Activated naive CD4-positive, alpha-beta T cell treated with anti-CD3 and anti-CD28 coated beads for 36 hours (primary cell): ENCODE measurements around the gene ZMIZ1. TPM values are rescaled to one million over a fixed set of nuclear protein-coding genes. Genes with fewer than 3 reads are reported as not detected.

Source experiments
- CTCF ChIA-PET: fragments of 350-600 bp; sonication (Branson Sonifier 250); formaldehyde crosslinking; loops from one replicate; lab custom pipeline; 2021; ENCODE audit warnings: antibody characterized with exemption; lab: Charles Lee
- DNase-seq: peaks from one replicate; pipeline ENCODE4 v3.0.0-alpha.2; 2020
- H3K27ac Mint-ChIP-seq: one replicate; pipeline ENCODE4 v1.8.0; 2021; ENCODE audit warnings: mild to moderate bottlenecking, mixed read lengths
- H3K27me3 Mint-ChIP-seq: one replicate; pipeline ENCODE4 v1.8.0; 2021; ENCODE audit warnings: low read depth, mixed read lengths
- H3K36me3 Mint-ChIP-seq: one replicate; pipeline ENCODE4 v1.8.0; 2021; ENCODE audit warnings: low read depth, mixed read lengths
- H3K4me1 Mint-ChIP-seq: one replicate; pipeline ENCODE4 v1.8.0; 2021; ENCODE audit warnings: low read depth, mixed read lengths
- H3K4me3 Mint-ChIP-seq: one replicate; pipeline ENCODE4 v1.8.0; 2021; ENCODE audit warnings: mild to moderate bottlenecking, moderate library complexity, mixed read lengths
- H3K9me3 Mint-ChIP-seq: one replicate; pipeline ENCODE4 v1.8.0; 2021; ENCODE audit warnings: mixed read lengths
- intact Hi-C: fragments of 100-400 bp; cut with micrococcal nuclease; formaldehyde crosslinking; loops from one replicate; pipeline ENCODE4 v1.15.1; 2023
- total RNA-seq, 2 experiments: library from RNA; stranded (reverse); gene quantifications; one replicate each; pipeline ENCODE4 v1.2.3, GENCODE V29; 2021

ZMIZ1 gene
- total RNA-seq, 2 experiments from 2014 or later, result 15.6 to 18.3 TPM

DNA sequence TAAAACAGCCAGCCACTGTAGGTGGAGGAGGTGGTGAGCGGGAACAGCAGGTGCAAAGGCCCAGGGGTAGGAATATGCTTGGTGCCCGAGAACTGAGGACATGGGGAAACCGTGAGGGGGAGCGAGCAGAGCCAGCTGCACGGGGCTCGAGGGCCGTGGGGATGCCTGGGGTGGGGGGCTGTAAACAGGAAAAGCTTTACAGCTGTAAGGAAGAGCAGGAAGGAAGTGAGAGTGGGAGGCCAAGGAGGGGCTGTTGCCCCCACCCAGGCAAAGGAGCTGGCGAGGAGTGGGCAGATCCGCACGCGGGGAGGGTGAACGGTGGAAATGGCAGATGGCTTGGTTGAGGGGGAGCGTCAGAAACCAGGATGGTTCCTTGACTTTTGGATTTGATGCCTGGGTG is 34.4 kb downstream of the ZMIZ1 start:
- Mint-ChIP-seq H3K9me3 (no peaks in the 10 kb centered on the region), H3K4me3 (no peak overlapping the region), H3K36me3 (no peaks in the 10 kb centered on the region), H3K27ac (no peak overlapping the region), H3K4me1 (peaks cover 34% of the 10 kb centered on the region), H3K27me3 (no peaks in the 10 kb centered on the region)
- no peak for DNase-seq
- intact Hi-C loops, result no loop called here
- CTCF ChIA-PET, result no interaction called here

DNA sequence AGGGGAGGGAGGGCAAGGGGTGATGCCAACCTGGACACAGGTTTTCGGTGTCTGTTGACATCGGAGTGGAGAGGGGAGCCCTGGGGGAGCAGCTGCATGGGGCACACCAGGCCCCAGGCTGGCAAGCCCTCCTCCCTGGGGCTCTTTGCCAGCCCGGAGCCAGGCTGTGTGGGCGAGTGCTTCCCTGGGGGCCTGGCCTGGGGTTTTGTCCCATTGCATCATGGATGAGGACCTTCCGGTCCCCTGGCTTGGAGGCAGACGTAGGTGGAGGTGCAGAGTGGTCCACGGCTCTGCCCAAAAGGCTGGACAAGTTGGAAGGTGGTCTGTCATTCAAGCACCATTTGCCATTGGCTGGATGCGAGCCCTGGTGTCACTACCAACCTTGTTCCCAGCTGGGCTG is 34.8 kb downstream of the ZMIZ1 start:
- no peak for DNase-seq
- peaks cover 32% of the 10 kb centered on the region for H3K4me1 Mint-ChIP-seq
- no peaks in the 10 kb centered on the region for H3K9me3 Mint-ChIP-seq
- intact Hi-C loops, result no loop called here
- no peak overlapping the region for H3K4me3 Mint-ChIP-seq
- H3K27ac Mint-ChIP-seq, result no peak overlapping the region
- CTCF ChIA-PET, result no interaction called here
- no peaks in the 10 kb centered on the region for H3K27me3 Mint-ChIP-seq
- H3K36me3 Mint-ChIP-seq, result no peaks in the 10 kb centered on the region

DNA sequence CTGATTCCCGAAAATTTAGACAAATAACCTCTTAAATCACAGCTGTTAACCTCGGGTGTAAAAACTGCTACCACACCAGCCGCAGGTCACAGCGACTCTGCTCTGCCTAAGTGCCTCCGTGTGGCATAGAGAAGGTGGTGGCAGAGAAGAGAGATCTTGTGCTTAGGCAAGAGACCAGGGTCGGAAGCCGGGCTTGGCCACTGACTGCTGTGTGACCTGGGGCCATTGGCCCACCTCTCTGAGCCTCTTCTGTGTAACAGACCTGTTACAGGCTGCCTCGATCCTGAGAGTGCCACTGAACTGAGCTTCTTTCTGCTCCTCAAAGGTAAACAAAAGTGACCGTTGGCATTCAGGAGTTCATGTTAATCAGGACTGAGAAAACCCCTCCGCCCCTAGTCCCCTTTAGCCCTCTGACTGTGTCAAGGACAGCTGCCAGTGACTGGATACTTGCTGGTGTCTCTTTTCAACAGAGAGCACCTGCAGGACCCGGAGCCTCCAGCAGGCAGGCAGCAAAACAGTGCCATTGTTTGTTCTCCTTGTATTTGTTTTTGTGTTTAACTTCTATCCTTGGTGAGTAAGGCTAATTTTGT is 36.5 kb downstream of the ZMIZ1 start:
- CTCF ChIA-PET, result interaction anchor here (1.5 kb wide), 1 partner anchor 10 kb away, joined by 3 read pairs; no protein-coding TSS in a partner anchor
- intact Hi-C loops, result no loop called here
- DNase-seq, result no peak
- Mint-ChIP-seq H3K9me3 (no peaks in the 10 kb centered on the region), H3K27ac (no peak overlapping the region), H3K4me1 (peaks cover 27% of the 10 kb centered on the region), H3K27me3 (no peaks in the 10 kb centered on the region), H3K36me3 (no peaks in the 10 kb centered on the region), H3K4me3 (no peak overlapping the region)

DNA sequence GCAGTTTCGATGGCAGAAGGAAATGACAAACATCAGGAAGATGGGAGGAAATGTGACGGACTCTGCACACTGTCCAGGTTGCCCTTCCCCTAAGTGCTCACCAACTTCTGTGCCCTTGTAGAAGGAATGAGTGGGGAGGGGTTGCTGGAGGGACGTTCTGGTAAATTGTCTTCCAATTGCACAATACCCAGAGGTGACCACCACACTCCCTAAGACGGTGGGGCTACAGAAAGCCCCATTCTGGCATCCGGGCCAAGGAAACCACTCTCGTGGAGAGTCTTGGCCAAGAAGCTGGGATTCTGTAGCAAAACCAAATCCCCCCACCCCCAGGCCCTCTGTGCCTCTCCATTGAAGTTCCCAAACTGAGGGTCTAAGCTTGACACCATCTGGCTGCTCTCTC is 37.1 kb downstream of the ZMIZ1 start:
- intact Hi-C loops, result no loop called here
- Mint-ChIP-seq H3K4me1 (peaks cover 21% of the 10 kb centered on the region), H3K27me3 (no peaks in the 10 kb centered on the region), H3K9me3 (no peaks in the 10 kb centered on the region), H3K4me3 (no peak overlapping the region), H3K36me3 (no peaks in the 10 kb centered on the region), H3K27ac (no peak overlapping the region)
- DNase-seq, result no peak
- CTCF ChIA-PET, result interaction anchor here (1.5 kb wide), 1 partner anchor 10 kb away, joined by 3 read pairs; no protein-coding TSS in a partner anchor

DNA sequence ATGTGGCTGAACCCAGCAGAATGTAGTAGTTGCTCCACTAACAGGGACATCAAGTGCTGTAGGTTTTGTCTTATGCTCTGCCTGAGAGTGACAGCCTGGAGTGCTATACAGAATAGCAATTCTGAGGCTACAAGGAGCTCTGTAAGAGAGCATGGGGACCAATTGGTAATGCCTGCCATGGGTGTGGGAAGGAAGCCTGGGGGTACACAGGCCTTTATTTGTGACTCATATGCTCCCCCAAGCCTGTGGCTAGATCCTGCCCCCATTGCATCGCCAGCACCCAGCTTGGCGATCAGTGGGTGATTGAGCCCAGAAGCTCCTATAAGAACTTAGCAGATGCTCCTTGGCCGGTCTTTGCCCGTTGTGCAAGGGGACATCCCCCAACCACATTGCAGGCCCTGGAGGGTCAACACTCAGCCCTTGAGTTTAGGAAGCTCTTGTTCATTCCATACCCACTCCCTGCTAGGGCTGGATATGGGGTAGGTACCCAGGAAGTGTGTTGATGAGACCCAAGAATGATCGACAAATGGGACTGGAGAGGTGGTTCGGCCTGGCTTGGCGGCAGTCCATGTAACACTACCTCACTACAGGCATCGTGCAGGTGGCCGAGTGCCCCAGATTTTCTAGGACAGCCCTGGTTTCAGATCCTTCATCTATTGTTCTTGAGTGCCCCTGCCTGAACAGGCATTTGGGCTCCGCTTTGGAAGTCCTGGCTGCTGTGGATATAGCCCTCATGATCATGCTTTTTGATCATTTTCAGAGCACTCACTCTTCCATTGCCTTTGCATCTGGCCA is 37.7 kb downstream of the ZMIZ1 start:
- Mint-ChIP-seq H3K4me1 (peaks cover 18% of the 10 kb centered on the region), H3K9me3 (no peaks in the 10 kb centered on the region), H3K27me3 (no peaks in the 10 kb centered on the region), H3K27ac (no peak overlapping the region), H3K36me3 (no peaks in the 10 kb centered on the region), H3K4me3 (no peak overlapping the region)
- CTCF ChIA-PET, result interaction anchor here (1.5 kb wide), 1 partner anchor 9 kb away, joined by 3 read pairs; no protein-coding TSS in a partner anchor
- intact Hi-C loops, result no loop called here
- DNase-seq, result no peak

DNA sequence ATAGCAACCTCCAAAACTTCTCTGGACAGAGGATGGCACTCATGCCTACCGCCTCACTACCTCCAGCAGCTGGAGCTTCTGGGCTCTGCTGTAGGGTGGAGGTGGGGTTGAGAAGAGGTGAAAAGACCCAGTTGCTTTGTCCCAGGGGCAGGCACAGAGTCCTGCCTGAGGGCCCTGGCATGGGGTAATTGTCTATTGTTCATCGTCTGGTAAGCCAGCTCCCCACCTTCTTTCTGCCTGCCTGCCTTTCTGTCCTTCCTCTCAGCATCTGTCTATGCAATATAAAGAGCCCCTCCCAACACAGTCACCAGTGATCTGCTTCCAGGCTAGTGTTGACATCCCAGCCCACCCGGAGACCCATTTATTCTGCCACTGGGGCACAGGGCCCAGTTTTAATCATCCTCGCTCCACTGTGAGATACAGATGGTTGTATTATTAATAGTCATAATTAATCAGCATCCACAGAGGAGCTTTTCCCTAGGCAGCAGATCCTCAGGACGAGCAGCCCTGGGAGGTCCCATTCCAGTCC is 39.0 kb downstream of the ZMIZ1 start:
- peaks cover 7% of the 10 kb centered on the region for H3K4me1 Mint-ChIP-seq
- no peaks in the 10 kb centered on the region for H3K36me3 Mint-ChIP-seq
- H3K9me3 Mint-ChIP-seq, result no peaks in the 10 kb centered on the region
- no peak overlapping the region for H3K27ac Mint-ChIP-seq
- CTCF ChIA-PET, result interaction anchor here (0.6 kb wide), 1 partner anchor 115 kb away, joined by 3 read pairs; no protein-coding TSS in a partner anchor
- H3K4me3 Mint-ChIP-seq, result no peak overlapping the region
- H3K27me3 Mint-ChIP-seq, result no peaks in the 10 kb centered on the region
- DNase-seq, result no peak
- intact Hi-C loops, result no loop called here

DNA sequence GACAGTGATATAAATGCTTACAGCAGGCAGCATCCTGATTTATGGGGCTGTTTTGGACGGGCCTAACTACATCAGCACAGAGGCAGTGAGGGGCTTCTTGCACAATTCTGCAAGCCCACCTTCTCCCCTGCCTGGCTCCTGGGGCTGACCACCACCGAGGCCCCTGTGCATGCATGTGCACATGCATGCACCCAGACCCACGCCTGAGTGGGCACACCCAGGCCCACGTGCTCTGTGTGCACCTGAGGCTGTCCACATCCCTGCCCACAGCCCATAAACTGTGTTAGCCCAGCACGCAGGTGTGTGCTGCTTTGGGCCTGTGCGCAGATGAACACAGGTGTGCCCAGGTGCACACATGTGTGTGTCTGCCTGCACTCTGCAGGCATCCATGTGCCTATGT is 40.0 kb downstream of the ZMIZ1 start:
- Mint-ChIP-seq H3K4me1 (peaks cover 5% of the 10 kb centered on the region), H3K4me3 (no peak overlapping the region), H3K27ac (no peak overlapping the region), H3K27me3 (no peaks in the 10 kb centered on the region), H3K36me3 (no peaks in the 10 kb centered on the region), H3K9me3 (no peaks in the 10 kb centered on the region)
- no peak for DNase-seq
- CTCF ChIA-PET, result no interaction called here
- intact Hi-C loops, result no loop called here

DNA sequence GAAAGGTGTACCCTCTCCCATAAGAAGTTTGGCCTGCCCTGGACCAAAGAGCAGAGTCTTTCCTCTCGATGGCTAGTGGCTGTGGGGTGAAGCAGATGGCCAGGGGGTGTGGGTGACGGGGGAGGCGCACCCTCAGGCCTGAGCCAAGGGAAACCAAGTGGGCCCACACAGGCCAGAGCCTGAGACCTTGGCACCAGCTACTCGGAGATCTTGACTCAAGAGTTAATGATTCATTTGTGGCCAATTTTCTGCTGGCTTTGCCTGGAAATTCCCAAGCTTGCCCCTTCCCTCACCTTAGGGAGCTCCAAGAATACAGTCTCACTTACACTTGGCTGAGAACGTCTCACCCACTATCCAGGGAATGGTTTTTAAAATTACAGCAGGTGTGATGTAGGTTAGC is 42.7 kb downstream of the ZMIZ1 start:
- no peak for DNase-seq
- no peaks in the 10 kb centered on the region for H3K27me3 Mint-ChIP-seq
- H3K36me3 Mint-ChIP-seq, result no peaks in the 10 kb centered on the region
- no peak overlapping the region for H3K4me3 Mint-ChIP-seq
- CTCF ChIA-PET, result interaction anchor here (0.8 kb wide), 1 partner anchor 85 kb away, joined by 3 read pairs; no protein-coding TSS in a partner anchor
- intact Hi-C loops, result no loop called here
- H3K4me1 Mint-ChIP-seq, result peaks cover 20% of the 10 kb centered on the region
- no peak overlapping the region for H3K27ac Mint-ChIP-seq
- H3K9me3 Mint-ChIP-seq, result no peaks in the 10 kb centered on the region

DNA sequence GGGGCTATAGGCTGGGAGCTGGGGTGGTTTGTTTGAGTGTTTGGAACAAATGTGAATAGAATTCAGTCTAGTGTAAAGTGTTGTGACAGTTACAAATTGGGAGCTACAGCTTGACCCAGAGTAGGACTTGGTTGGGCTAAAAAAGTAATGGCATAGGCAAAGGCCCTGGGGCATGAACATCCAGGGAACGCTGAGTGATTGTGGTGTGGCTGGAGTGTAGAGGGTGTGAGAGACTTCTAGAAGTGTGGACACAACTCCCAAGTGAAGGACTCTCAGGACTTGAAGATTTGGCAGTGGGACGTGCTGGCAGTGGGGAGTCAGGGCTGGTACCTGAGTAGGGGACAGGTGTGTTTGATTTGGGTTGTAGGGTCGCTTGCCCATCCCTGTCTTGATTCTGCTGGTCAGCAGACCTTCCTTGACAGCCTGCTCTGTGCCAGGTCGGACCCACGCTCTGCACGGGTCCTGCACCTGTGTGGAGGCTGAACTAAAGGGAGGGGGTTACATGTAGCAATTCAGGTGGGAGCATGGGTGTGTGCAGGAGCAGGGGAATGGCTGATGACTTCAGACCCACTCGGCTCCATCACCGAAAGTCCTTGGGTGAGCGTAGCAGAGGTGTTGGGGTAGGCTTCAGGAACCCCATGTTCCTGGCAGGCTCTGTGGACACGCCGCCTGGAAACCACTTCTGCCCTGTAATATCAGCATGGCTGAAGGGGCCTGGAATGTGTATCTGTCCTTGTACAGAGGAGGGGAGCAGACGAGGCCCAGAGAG is 43.3 kb downstream of the ZMIZ1 start:
- no peaks in the 10 kb centered on the region for H3K9me3 Mint-ChIP-seq
- intact Hi-C loops, result no loop called here
- no peaks in the 10 kb centered on the region for H3K27me3 Mint-ChIP-seq
- no peak overlapping the region for H3K27ac Mint-ChIP-seq
- peaks cover 20% of the 10 kb centered on the region for H3K4me1 Mint-ChIP-seq
- H3K4me3 Mint-ChIP-seq, result no peak overlapping the region
- no peaks in the 10 kb centered on the region for H3K36me3 Mint-ChIP-seq
- CTCF ChIA-PET, result interaction anchor here (0.6 to 0.8 kb wide), 2 partner anchors 84 kb away, joined by 3 read pairs; no protein-coding TSS in a partner anchor
- no peak for DNase-seq

DNA sequence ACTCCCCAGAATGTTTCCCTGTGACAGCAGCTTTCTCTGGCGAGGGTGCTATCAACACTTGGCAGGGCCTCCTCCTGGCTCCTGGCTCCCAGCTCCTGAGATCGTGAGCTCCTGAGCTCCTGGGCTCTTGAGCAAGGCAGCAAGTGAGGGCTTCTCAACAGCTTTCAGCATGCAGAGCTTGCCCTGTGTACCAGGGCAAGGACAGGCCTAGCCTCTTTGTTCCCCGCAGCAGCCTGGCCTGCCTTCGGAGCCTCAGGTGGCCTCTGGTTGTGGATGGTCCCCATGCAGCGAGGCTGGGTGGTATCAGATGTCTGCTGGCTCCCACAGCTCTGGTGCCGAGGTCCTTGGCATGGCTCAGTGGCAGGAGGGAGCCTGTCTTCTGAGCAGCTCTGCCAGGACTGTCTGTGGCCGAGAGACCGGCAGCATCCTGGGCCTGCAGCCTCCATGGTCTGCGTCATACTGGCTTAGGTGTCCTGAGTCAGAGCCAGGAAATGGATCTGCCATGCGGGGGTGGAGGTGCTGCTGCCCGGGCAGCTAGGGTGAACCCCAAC is 44.2 kb downstream of the ZMIZ1 start:
- Mint-ChIP-seq H3K27ac (no peak overlapping the region), H3K4me1 (peaks cover 20% of the 10 kb centered on the region), H3K9me3 (no peaks in the 10 kb centered on the region), H3K27me3 (no peaks in the 10 kb centered on the region), H3K4me3 (no peak overlapping the region), H3K36me3 (no peaks in the 10 kb centered on the region)
- DNase-seq, result no peak
- CTCF ChIA-PET, result interaction anchor here (0.6 kb wide), 1 partner anchor 83 kb away, joined by 3 read pairs; no protein-coding TSS in a partner anchor
- intact Hi-C loops, result no loop called here

DNA sequence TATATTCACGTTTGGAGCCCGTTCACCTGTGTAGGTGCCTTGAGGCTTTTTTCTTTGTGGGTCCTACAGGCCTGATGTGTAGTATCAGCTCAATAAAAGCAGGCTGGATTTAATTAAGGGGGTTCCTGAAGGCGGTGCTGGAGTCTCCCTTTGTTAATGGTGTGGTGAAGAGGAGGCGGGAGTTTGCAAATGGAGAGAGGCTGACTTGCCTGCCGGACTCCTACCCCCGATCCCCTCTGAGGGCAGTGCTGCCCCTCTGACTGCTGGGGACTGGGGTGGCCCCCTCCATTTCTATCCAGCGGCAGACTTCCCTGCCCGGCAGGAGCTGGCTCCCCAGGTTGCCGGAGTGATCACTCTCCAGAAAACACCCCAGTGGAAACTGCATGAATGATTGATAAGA is 45.1 kb downstream of the ZMIZ1 start:
- DNase-seq, result no peak
- H3K36me3 Mint-ChIP-seq, result no peaks in the 10 kb centered on the region
- CTCF ChIA-PET, result no interaction called here
- intact Hi-C loops, result no loop called here
- no peak overlapping the region for H3K27ac Mint-ChIP-seq
- H3K4me3 Mint-ChIP-seq, result no peak overlapping the region
- no peaks in the 10 kb centered on the region for H3K9me3 Mint-ChIP-seq
- peaks cover 20% of the 10 kb centered on the region for H3K4me1 Mint-ChIP-seq
- H3K27me3 Mint-ChIP-seq, result no peaks in the 10 kb centered on the region

DNA sequence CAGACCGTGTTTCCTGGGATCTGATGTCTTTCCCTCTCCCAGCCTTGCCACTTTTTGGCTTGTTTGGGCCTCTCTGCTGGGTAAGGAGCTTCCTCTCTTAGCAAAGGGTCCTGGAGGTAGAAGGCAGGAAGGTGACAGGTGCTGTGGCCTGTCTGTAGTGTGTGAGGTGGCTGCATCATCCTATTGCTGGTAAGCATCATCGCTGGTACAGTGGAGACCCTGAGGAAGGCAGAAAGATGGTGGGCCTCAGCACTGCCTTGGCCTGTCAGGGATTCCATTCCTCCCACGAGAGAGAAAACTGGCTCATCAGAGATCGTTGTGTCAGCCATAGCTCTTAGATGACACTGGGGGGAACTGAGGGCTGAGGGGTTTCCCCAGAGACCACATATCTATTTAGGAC is 46.5 kb downstream of the ZMIZ1 start:
- no peak overlapping the region for H3K4me3 Mint-ChIP-seq
- CTCF ChIA-PET, result interaction anchor here (1.2 kb wide), 1 partner anchor 9 kb away, joined by 3 read pairs; no protein-coding TSS in a partner anchor
- H3K27me3 Mint-ChIP-seq, result no peaks in the 10 kb centered on the region

More for the DNA sequence above, 46.5 kb downstream of the ZMIZ1 start:
- Mint-ChIP-seq H3K27ac (no peak overlapping the region), H3K9me3 (no peaks in the 10 kb centered on the region), H3K36me3 (no peaks in the 10 kb centered on the region), H3K4me1 (peaks cover 20% of the 10 kb centered on the region)
- DNase-seq, result no peak
- intact Hi-C loops, result no loop called here
